HepG2 (cell line): ENCODE measurements around the gene OAS1. TPM values are rescaled to one million over a fixed set of nuclear protein-coding genes. Genes with fewer than 3 reads are reported as not detected.

ENCODE experiments used
- ATAC-seq: fragments of 200-7000 bp; cut with Tn5 transposase; 3 replicates; pipeline ENCODE4 v1.9.1; 2020; ENCODE audit warnings: mild to moderate bottlenecking, moderate library complexity
- BruUV-seq: library from RNA; stranded (reverse); fragments of 400-500 nt; replicated peaks from 2 replicates; lab custom pipeline; 2021; lab: Mats Ljungman, UMichigan
- CTCF ChIA-PET: fragments of 300-600 bp; formaldehyde crosslinking; extraction: SDS; loops from one replicate; lab custom pipeline; 2021; ENCODE audit warnings: low total read pairs, inconsistent platforms, low intra/inter-chr PET ratio; lab: Yijun Ruan, JAX
- POLR2A ChIA-PET: fragments of 350-600 bp; sonication (Branson Sonifier 250); formaldehyde crosslinking; loops from one replicate; lab custom pipeline; 2020; ENCODE audit warnings: antibody characterized with exemption, inconsistent platforms; lab: Yijun Ruan, JAX
- DNase-seq: peaks from one replicate; pipeline ENCODE4 v3.0.0-alpha.2; 2015; ENCODE audit warnings: low spot score
- FAIRE-seq: peaks from 3 replicates; lab custom pipeline; 2011; peaks lifted over from hg19 to GRCh38; lab: Jason Lieb, UNC
- H2AFZ ChIP-seq: one replicate; pipeline ENCODE4 v1.6.1; 2011; ENCODE audit warnings: low read length, inconsistent platforms
- H3K27ac ChIP-seq: fragments of 300-600 bp; 3 replicates; pipeline ENCODE4 v1.8.0; 2011; ENCODE audit warnings: mixed run types, mild to moderate bottlenecking, mixed read lengths, low read length, inconsistent platforms; ENCODE audit not compliant: insufficient read depth; ENCODE audit errors: extremely low read length
- H3K27me3 ChIP-seq, 2 experiments: fragments of 200-600 bp in 1 of 2; 2 replicates in 1 of 2; 3 replicates in 1 of 2; pipeline versions ENCODE4 v1.6.0 to v1.8.0; 2011; ENCODE audit warnings: low read length in 2 of 2, mild to moderate bottlenecking in 2 of 2, moderate library complexity in 2 of 2, inconsistent platforms in 1 of 2; ENCODE audit not compliant: insufficient read depth in 2 of 2, control insufficient read depth in 1 of 2
- H3K36me3 ChIP-seq, 2 experiments: fragments of 200-600 bp in 1 of 2; replicated peaks in 1 of 2; 2 replicates in 1 of 2; 3 replicates in 1 of 2; pipeline versions ENCODE4 v1.5.1 to v1.8.0; 2011; ENCODE audit warnings: low read length in 2 of 2, inconsistent platforms in 1 of 2; ENCODE audit not compliant: insufficient read depth in 2 of 2, control insufficient read depth in 1 of 2
- H3K4me1 ChIP-seq: 2 replicates; pipeline ENCODE4 v1.5.1; 2012; ENCODE audit warnings: low read length, inconsistent platforms; ENCODE audit not compliant: insufficient read depth
- H3K4me2 ChIP-seq: 2 replicates; pipeline ENCODE4 v1.6.0; 2011; ENCODE audit warnings: low read depth, low read length, inconsistent platforms
- H3K4me3 ChIP-seq, 3 experiments: fragments of 200-600 bp in 1 of 3; sonication (generic), shearing (Covaris generic) in 1 of 3; replicated peaks in 1 of 3; 2 replicates each; pipeline ENCODE4 v1.5.1; 2011 to 2016; ENCODE audit warnings: low read length in 3 of 3, inconsistent platforms in 2 of 3, low read depth in 2 of 3, mild to moderate bottlenecking in 2 of 3, control low read depth in 1 of 3, mixed read lengths in 1 of 3; ENCODE audit not compliant: insufficient read depth in 1 of 3
- H3K79me2 ChIP-seq: one replicate; pipeline ENCODE4 v1.6.1; 2011; ENCODE audit warnings: low read length, inconsistent platforms; ENCODE audit not compliant: insufficient read depth
- H3K9ac ChIP-seq: 2 replicates; pipeline ENCODE4 v1.6.0; 2011; ENCODE audit warnings: mild to moderate bottlenecking, low read depth, low read length, inconsistent platforms; ENCODE audit not compliant: insufficient read depth
- H3K9me3 ChIP-seq: 2 replicates; pipeline ENCODE4 v1.5.1; 2012; ENCODE audit warnings: mild to moderate bottlenecking, low read length
- H4K20me1 ChIP-seq: 2 replicates; pipeline ENCODE4 v1.6.0; 2011; ENCODE audit warnings: inconsistent platforms, mild to moderate bottlenecking, low read length, moderate library complexity; ENCODE audit not compliant: insufficient read depth
- ARID2 ChIP-seq: sonication (generic); formaldehyde crosslinking; IDR thresholded peaks from 2 replicates; pipeline ENCODE4 v1.8.1; 2022; ENCODE audit warnings: mild to moderate bottlenecking, missing genetic modification reagents, borderline replicate concordance
- JARID2 ChIP-seq: sonication (generic); formaldehyde crosslinking; IDR thresholded peaks from 2 replicates; pipeline ENCODE4 v1.8.1; 2023; ENCODE audit warnings: missing genetic modification reagents, inconsistent platforms; ENCODE audit not compliant: insufficient replicate concordance
- SOX6 ChIP-seq, 2 experiments: fragments of 450-650 bp in 1 of 2; sonication (generic) in 1 of 2; formaldehyde crosslinking in 1 of 2; IDR thresholded peaks; 2 replicates each; pipeline versions ENCODE4 v1.4.0 to v1.6.1; 2017 to 2020; ENCODE audit warnings: antibody characterized with exemption in 1 of 2, mild to moderate bottlenecking in 1 of 2, missing genetic modification reagents in 1 of 2
- ZIK1 ChIP-seq: sonication (generic); formaldehyde crosslinking; IDR thresholded peaks from 2 replicates; pipeline ENCODE4 v1.5.0; 2020; ENCODE audit warnings: mild to moderate bottlenecking, low read depth, missing genetic modification reagents, borderline replicate concordance
- ZNF484 ChIP-seq: sonication (generic); formaldehyde crosslinking; IDR thresholded peaks from 2 replicates; pipeline ENCODE4 v1.5.1; 2020; ENCODE audit warnings: mild to moderate bottlenecking, low read depth, missing genetic modification reagents, borderline replicate concordance
- ZNF543 ChIP-seq: sonication (generic); formaldehyde crosslinking; IDR thresholded peaks from 2 replicates; pipeline ENCODE4 v1.4.0; 2020; ENCODE audit warnings: mild to moderate bottlenecking, missing genetic modification reagents
- ZNF772 ChIP-seq: sonication (generic); formaldehyde crosslinking; IDR thresholded peaks from 2 replicates; pipeline ENCODE4 v1.5.0; 2020; ENCODE audit warnings: mild to moderate bottlenecking, missing genetic modification reagents
- ZSCAN29 ChIP-seq: sonication (generic); formaldehyde crosslinking; conservative IDR thresholded peaks from 2 replicates; pipeline ENCODE4 v1.4.0; 2020; ENCODE audit warnings: mild to moderate bottlenecking, missing genetic modification reagents
- WGBS: methylation state at CpG from one replicate; pipeline ENCODE4 v1.1.6; 2017; ENCODE audit warnings: low lambda C conversion rate; 5-methylcytosine and 5-hydroxymethylcytosine counted together
- in situ Hi-C: cut with HindIII; loops from 2 replicates; pipeline ENCODE4 v1.10.0; 2017; ENCODE audit warnings: low pct_unique_long_range_greater_than_20kb; ENCODE audit not compliant: extremely low pct_ligation_motif_present
- intact Hi-C: fragments of 100-400 bp; cut with micrococcal nuclease; formaldehyde crosslinking; loops from one replicate; pipeline ENCODE4 v1.10.0; 2022; ENCODE audit not compliant: unreplicated experiment
- polyA plus RNA-seq, 8 experiments: library from polyadenylated mRNA; depleted of rRNA in 3 of 8; stranded (reverse) in 7 of 8; unstranded in 1 of 8; fragments of >200 nt; fragmentation: Illumina TruSeq in 4 of 8; extraction: Trizol in 4 of 8; gene quantifications; 2 replicates each; pipeline versions ENCODE4 v1.2.1 to v1.2.3, GENCODE V29; 2011 to 2016; ENCODE audit warnings: low read depth in 4 of 8, missing spikeins in 1 of 8, mixed read lengths in 1 of 8; ENCODE audit not compliant: insufficient read depth in 1 of 8
- total RNA-seq, 5 experiments: library from RNA; depleted of rRNA; stranded (reverse); fragments of >200 nt; fragmentation: Illumina TruSeq; extraction: Trizol; gene quantifications; 2 replicates each; pipeline ENCODE4 v1.2.3, GENCODE V29; 2016; ENCODE audit warnings: low read depth in 1 of 5
- TF ChIP-seq, protein P1 (sequence below): sonication (generic); formaldehyde crosslinking; IDR thresholded peaks from 2 replicates; pipeline ENCODE4 v1.4.0; 2020; ENCODE audit warnings: missing genetic modification reagents
- TF ChIP-seq, protein P2 (sequence below): sonication (generic); formaldehyde crosslinking; IDR thresholded peaks from 2 replicates; pipeline ENCODE4 v1.5.0; 2020; ENCODE audit warnings: mild to moderate bottlenecking, missing genetic modification reagents, borderline replicate concordance
- TF ChIP-seq, protein P3 (sequence below): sonication (generic); formaldehyde crosslinking; conservative IDR thresholded peaks from 2 replicates; pipeline ENCODE4 v1.4.0; 2020; ENCODE audit warnings: missing genetic modification reagents

Gene OAS1
- total and polyA plus RNA-seq, 2 of the 13 experiments (the other 11 are each of a cell fraction or from before 2014, with no cell fraction given) = 6.5 to 10.6 TPM

DNA sequence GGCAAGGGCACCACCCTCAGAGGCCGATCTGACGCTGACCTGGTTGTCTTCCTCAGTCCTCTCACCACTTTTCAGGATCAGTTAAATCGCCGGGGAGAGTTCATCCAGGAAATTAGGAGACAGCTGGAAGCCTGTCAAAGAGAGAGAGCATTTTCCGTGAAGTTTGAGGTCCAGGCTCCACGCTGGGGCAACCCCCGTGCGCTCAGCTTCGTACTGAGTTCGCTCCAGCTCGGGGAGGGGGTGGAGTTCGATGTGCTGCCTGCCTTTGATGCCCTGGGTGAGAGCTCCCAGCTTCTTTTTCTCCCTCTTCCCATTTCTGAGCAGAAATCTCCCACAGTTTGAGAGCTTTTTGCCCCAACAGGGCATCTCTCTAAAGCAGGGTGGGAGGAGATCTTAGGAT, 1.8 kb downstream of the OAS1 start:
- Histone ChIP-seq H3K4me1 (peaks cover 32% of the 10 kb centered on the region), H3K79me2 (no peaks in the 10 kb centered on the region), H2AFZ (no peak overlapping the region), H3K27me3 (no peaks in the 10 kb centered on the region), H3K4me3 (no peak overlapping the region), H4K20me1 (no peaks in the 10 kb centered on the region), H3K36me3 (no peaks in the 10 kb centered on the region), H3K9me3 (peaks cover 17% of the 10 kb centered on the region), H3K27ac (no peak overlapping the region), H3K9ac (no peak overlapping the region), H3K4me2 (no peak overlapping the region)
- FAIRE-seq (no peak), ATAC-seq (no peak), DNase-seq (no peak)
- no peak for TF ChIP-seq ZNF772 (CRISPR knock-in tag)
- TF ChIP-seq SOX6 (IDR thresholded peaks at IDR 0.05) = no peak
- TF ChIP-seq SOX6 (CRISPR knock-in tag; IDR thresholded peaks at IDR 0.05) = no peak
- TF ChIP-seq ZNF543 (CRISPR knock-in tag) = no peak
- TF ChIP-seq, protein P1, sequence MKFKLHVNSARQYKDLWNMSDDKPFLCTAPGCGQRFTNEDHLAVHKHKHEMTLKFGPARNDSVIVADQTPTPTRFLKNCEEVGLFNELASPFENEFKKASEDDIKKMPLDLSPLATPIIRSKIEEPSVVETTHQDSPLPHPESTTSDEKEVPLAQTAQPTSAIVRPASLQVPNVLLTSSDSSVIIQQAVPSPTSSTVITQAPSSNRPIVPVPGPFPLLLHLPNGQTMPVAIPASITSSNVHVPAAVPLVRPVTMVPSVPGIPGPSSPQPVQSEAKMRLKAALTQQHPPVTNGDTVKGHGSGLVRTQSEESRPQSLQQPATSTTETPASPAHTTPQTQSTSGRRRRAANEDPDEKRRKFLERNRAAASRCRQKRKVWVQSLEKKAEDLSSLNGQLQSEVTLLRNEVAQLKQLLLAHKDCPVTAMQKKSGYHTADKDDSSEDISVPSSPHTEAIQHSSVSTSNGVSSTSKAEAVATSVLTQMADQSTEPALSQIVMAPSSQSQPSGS (CRISPR knock-in tag) = no peak
- TF ChIP-seq JARID2 (CRISPR knock-in tag) = no peak
- no peak for TF ChIP-seq ZIK1 (CRISPR knock-in tag)
- TF ChIP-seq ZSCAN29 (CRISPR knock-in tag) = no peak
- no peak for TF ChIP-seq ARID2
- no peak for TF ChIP-seq ZNF484 (CRISPR knock-in tag)
- TF ChIP-seq, protein P2, sequence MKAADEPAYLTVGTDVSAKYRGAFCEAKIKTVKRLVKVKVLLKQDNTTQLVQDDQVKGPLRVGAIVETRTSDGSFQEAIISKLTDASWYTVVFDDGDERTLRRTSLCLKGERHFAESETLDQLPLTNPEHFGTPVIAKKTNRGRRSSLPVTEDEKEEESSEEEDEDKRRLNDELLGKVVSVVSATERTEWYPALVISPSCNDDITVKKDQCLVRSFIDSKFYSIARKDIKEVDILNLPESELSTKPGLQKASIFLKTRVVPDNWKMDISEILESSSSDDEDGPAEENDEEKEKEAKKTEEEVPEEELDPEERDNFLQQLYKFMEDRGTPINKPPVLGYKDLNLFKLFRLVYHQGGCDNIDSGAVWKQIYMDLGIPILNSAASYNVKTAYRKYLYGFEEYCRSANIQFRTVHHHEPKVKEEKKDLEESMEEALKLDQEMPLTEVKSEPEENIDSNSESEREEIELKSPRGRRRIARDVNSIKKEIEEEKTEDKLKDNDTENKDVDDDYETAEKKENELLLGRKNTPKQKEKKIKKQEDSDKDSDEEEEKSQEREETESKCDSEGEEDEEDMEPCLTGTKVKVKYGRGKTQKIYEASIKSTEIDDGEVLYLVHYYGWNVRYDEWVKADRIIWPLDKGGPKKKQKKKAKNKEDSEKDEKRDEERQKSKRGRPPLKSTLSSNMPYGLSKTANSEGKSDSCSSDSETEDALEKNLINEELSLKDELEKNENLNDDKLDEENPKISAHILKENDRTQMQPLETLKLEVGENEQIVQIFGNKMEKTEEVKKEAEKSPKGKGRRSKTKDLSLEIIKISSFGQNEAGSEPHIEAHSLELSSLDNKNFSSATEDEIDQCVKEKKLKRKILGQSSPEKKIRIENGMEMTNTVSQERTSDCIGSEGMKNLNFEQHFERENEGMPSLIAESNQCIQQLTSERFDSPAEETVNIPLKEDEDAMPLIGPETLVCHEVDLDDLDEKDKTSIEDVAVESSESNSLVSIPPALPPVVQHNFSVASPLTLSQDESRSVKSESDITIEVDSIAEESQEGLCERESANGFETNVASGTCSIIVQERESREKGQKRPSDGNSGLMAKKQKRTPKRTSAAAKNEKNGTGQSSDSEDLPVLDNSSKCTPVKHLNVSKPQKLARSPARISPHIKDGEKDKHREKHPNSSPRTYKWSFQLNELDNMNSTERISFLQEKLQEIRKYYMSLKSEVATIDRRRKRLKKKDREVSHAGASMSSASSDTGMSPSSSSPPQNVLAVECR (CRISPR knock-in tag) = no peak
- TF ChIP-seq, protein P3, sequence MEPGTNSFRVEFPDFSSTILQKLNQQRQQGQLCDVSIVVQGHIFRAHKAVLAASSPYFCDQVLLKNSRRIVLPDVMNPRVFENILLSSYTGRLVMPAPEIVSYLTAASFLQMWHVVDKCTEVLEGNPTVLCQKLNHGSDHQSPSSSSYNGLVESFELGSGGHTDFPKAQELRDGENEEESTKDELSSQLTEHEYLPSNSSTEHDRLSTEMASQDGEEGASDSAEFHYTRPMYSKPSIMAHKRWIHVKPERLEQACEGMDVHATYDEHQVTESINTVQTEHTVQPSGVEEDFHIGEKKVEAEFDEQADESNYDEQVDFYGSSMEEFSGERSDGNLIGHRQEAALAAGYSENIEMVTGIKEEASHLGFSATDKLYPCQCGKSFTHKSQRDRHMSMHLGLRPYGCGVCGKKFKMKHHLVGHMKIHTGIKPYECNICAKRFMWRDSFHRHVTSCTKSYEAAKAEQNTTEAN = no peak
- ChIA-PET CTCF (no interaction called here), POLR2A (interaction anchor here (3.6 kb wide), 1 partner anchor 17 kb away, joined by 34 read pairs; no protein-coding TSS in a partner anchor)
- no TSS peak for BruUV-seq
- in situ Hi-C loops (no loop called here), intact Hi-C loops (no loop called here)
- WGBS = 73% methylated on average over 12 of the region's 12 CpGs
